Natural killer cell (primary cell): Measurements from ENCODE around the gene CARD11. TPM values are rescaled to one million over a fixed set of nuclear protein-coding genes. Genes with fewer than 3 reads are reported as not detected.

Experiments
- ATAC-seq, 3 donors: fragments of 150-1000 bp in 2 of 3; fragments of 200-7000 bp in 1 of 3; cut with Tn5 transposase; 1 replicate in 1 of 3; 2 replicates in 2 of 3; pipeline ENCODE4 v1.10.0; 2021; ENCODE audit warnings: mild to moderate bottlenecking in 2 of 3, moderate library complexity in 2 of 3
- DNase-seq, 2 donors: peaks; one replicate each; pipeline versions ENCODE4 v3.0.0 to v3.0.0-alpha.2; 2013 to 2021; ENCODE audit warnings: mixed read lengths in 1 of 2
- H3K27ac ChIP-seq: one replicate; pipeline ENCODE4 v1.5.1; 2013; ENCODE audit warnings: mild to moderate bottlenecking, low read length
- H3K27me3 ChIP-seq: one replicate; pipeline ENCODE4 v1.6.1; 2013; ENCODE audit warnings: low read length; ENCODE audit not compliant: control insufficient read depth, insufficient read depth
- H3K36me3 ChIP-seq: one replicate; pipeline ENCODE4 v1.6.1; 2013; ENCODE audit warnings: low read length; ENCODE audit not compliant: control insufficient read depth, insufficient read depth
- H3K4me1 ChIP-seq: one replicate; pipeline ENCODE4 v1.6.1; 2013; ENCODE audit warnings: low read length; ENCODE audit not compliant: control insufficient read depth, insufficient read depth
- H3K4me3 ChIP-seq: one replicate; pipeline ENCODE4 v1.5.1; 2013; ENCODE audit warnings: low read length
- H3K9me3 ChIP-seq: one replicate; pipeline ENCODE4 v1.6.1; 2013; ENCODE audit warnings: low read length; ENCODE audit not compliant: control insufficient read depth, insufficient read depth
- H3K27ac Mint-ChIP-seq, 2 donors: one replicate each; pipeline ENCODE4 v1.8.0; 2022; ENCODE audit warnings: mild to moderate bottlenecking in 2 of 2, mixed read lengths in 2 of 2, moderate library complexity in 1 of 2
- H3K27me3 Mint-ChIP-seq, 2 donors: one replicate each; pipeline ENCODE4 v1.8.0; 2022; ENCODE audit warnings: low read depth in 2 of 2, mixed read lengths in 2 of 2
- H3K36me3 Mint-ChIP-seq: one replicate; pipeline ENCODE4 v1.8.0; 2022; ENCODE audit warnings: mixed read lengths
- H3K4me1 Mint-ChIP-seq, 2 donors: one replicate each; pipeline ENCODE4 v1.8.0; 2022; ENCODE audit warnings: mixed read lengths in 2 of 2
- H3K4me3 Mint-ChIP-seq: one replicate; pipeline ENCODE4 v1.8.0; 2022; ENCODE audit warnings: mild to moderate bottlenecking, moderate library complexity, mixed read lengths
- H3K9me3 Mint-ChIP-seq, 2 donors: one replicate each; pipeline ENCODE4 v1.8.0; 2022; ENCODE audit warnings: mixed read lengths in 2 of 2
- WGBS: methylation state at CpG from one replicate; pipeline ENCODE4 v1.1.7; 2013; ENCODE audit warnings: missing lambda C conversion rate; ENCODE audit not compliant: insufficient coverage; 5-methylcytosine and 5-hydroxymethylcytosine counted together
- intact Hi-C: fragments of 100-400 bp; cut with micrococcal nuclease; formaldehyde crosslinking; loops from one replicate; pipeline ENCODE4 v1.14.2; 2022
- total RNA-seq, 4 donors: library from RNA; stranded (reverse); fragments of 120-200 nt in 1 of 4; gene quantifications; one replicate each; pipeline versions ENCODE4 v1.2.3 to v1.2.4, GENCODE V29; 2013 to 2022
- TF ChIP-seq, protein P1 (sequence below): fragments of 200-600 bp; IDR thresholded peaks from one replicate; pipeline ENCODE4 v1.8.0; 2022; ENCODE audit warnings: antibody characterized with exemption

CARD11 gene
- total RNA-seq, 3 donors from 2014 or later (not counting 1 experiment from before 2014, with no cell fraction given), result 196 to 233 (median 199) TPM

DNA sequence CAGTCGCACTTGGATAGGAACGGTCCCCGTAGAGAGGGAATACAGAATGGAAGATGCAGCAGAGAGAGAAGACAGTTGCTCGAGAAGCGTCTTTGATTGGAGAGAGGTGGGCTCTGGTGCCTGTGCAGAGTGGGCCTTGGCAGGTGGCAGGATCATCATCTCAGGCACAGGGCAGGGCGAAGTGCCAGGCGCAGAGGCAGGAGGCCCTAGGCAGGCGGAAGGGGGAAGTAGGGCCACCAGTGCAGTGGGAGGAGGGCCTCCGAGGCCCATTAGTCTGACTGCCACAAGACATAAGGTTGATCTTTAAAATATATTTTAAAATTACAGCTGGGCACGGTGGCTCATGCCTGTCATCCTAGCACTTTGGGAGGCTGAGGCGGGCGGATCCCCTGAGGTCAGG lies 10.1 kb downstream of the CARD11 start:
- Histone ChIP-seq H3K27ac (no peak overlapping the region), H3K9me3 (no peaks in the 10 kb centered on the region), H3K36me3 (peaks cover 12% of the 10 kb centered on the region), H3K4me1 (peaks cover 54% of the 10 kb centered on the region), H3K4me3 (no peak overlapping the region), H3K27me3 (no peaks in the 10 kb centered on the region)
- H3K9me3 Mint-ChIP-seq, result no peaks in the 10 kb centered on the region
- no peaks in the 10 kb centered on the region for H3K36me3 Mint-ChIP-seq
- DNase-seq (no peak), ATAC-seq (no peak)
- no peaks in the 10 kb centered on the region for H3K27me3 Mint-ChIP-seq
- intact Hi-C loops, result loop anchor here (5.0 kb wide), 1 partner anchor 34 kb away; no protein-coding TSS in a partner anchor
- TF ChIP-seq, protein P1, sequence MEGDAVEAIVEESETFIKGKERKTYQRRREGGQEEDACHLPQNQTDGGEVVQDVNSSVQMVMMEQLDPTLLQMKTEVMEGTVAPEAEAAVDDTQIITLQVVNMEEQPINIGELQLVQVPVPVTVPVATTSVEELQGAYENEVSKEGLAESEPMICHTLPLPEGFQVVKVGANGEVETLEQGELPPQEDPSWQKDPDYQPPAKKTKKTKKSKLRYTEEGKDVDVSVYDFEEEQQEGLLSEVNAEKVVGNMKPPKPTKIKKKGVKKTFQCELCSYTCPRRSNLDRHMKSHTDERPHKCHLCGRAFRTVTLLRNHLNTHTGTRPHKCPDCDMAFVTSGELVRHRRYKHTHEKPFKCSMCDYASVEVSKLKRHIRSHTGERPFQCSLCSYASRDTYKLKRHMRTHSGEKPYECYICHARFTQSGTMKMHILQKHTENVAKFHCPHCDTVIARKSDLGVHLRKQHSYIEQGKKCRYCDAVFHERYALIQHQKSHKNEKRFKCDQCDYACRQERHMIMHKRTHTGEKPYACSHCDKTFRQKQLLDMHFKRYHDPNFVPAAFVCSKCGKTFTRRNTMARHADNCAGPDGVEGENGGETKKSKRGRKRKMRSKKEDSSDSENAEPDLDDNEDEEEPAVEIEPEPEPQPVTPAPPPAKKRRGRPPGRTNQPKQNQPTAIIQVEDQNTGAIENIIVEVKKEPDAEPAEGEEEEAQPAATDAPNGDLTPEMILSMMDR, result no peak
- H3K4me3 Mint-ChIP-seq, result peak overlapping the region; percentile 6
- peaks cover 49 to 75% of the 10 kb centered on the region in 2 donors for H3K4me1 Mint-ChIP-seq
- peak overlapping the region; percentile 78 to 79 for H3K27ac Mint-ChIP-seq
- 68% methylated on average over 12 of the region's 12 CpGs for WGBS

DNA sequence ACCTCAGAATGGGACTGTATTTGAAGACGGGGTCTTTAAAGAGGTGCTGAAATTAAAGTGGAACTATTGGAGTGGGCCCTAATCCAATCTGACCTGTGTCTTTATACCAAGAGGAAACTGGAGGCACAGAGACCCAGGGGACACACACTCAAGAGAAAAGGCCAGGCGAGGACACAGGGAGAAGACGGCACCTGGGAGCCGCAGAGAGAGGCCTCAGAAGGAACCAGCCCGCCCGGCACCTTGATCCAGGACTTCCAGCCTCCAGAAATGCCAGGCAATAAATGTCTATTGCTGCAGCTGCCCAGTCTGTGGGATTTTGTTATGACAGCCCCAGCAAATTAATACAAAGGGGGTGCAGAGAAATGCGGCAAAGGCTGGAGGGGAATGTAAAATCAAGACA lies 10.5 kb downstream of the CARD11 start:
- Mint-ChIP-seq H3K4me3 (peak overlapping the region; percentile 6), H3K9me3 (no peaks in the 10 kb centered on the region), H3K27me3 (no peaks in the 10 kb centered on the region), H3K4me1 (peaks cover 49 to 75% of the 10 kb centered on the region in 2 donors), H3K27ac (peak overlapping the region; percentile 78 to 79), H3K36me3 (no peaks in the 10 kb centered on the region)
- intact Hi-C loops, result loop anchor here (5.0 kb wide), 1 partner anchor 34 kb away; no protein-coding TSS in a partner anchor
- Histone ChIP-seq H3K4me1 (peaks cover 54% of the 10 kb centered on the region), H3K4me3 (no peak overlapping the region), H3K36me3 (peaks cover 12% of the 10 kb centered on the region), H3K27ac (no peak overlapping the region), H3K27me3 (no peaks in the 10 kb centered on the region), H3K9me3 (no peaks in the 10 kb centered on the region)
- TF ChIP-seq, protein P1, result no peak
- WGBS, result 87% methylated on average over 7 of the region's 7 CpGs
- ATAC-seq (no peak), DNase-seq (no peak)

DNA sequence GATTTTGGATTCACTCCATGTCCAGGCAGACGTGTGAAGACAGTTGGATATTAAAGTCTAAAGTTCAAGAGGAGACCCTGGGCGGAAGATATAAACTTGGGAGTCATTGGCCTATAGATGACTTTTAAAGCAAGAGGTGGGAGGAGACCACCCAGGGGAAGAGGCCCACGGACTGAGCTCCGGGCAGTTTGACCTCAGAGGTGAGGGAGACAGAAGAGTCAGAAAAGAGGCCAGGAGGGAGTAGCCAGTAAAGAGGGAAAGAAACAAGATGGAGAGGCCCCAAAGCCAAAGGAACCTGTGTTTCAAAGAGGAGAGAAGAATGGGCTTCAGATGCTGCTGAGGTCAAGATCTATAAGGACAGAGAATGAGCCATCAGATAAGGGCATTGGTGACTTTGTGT lies 11.4 kb downstream of the CARD11 start:
- ATAC-seq (no peak), DNase-seq (no peak)
- H3K4me1 Mint-ChIP-seq, result peaks cover 49 to 75% of the 10 kb centered on the region in 2 donors
- no peaks in the 10 kb centered on the region for H3K27me3 Mint-ChIP-seq
- H3K4me3 ChIP-seq, result no peak overlapping the region
- peak overlapping the region; percentile 78 to 79 for H3K27ac Mint-ChIP-seq
- H3K36me3 ChIP-seq, result peaks cover 12% of the 10 kb centered on the region
- peak overlapping the region; percentile 62 for H3K4me3 Mint-ChIP-seq
- no peaks in the 10 kb centered on the region for H3K9me3 ChIP-seq
- no peaks in the 10 kb centered on the region for H3K9me3 Mint-ChIP-seq
- no peak overlapping the region for H3K27ac ChIP-seq
- H3K4me1 ChIP-seq, result peaks cover 55% of the 10 kb centered on the region
- TF ChIP-seq, protein P1, result no peak
- intact Hi-C loops, result loop anchor here (5.0 kb wide), 1 partner anchor 35 kb away; no protein-coding TSS in a partner anchor
- WGBS, result 91% methylated on average over 4 of the region's 4 CpGs
- peaks cover 3% of the 10 kb centered on the region for H3K36me3 Mint-ChIP-seq
- H3K27me3 ChIP-seq, result no peaks in the 10 kb centered on the region

DNA sequence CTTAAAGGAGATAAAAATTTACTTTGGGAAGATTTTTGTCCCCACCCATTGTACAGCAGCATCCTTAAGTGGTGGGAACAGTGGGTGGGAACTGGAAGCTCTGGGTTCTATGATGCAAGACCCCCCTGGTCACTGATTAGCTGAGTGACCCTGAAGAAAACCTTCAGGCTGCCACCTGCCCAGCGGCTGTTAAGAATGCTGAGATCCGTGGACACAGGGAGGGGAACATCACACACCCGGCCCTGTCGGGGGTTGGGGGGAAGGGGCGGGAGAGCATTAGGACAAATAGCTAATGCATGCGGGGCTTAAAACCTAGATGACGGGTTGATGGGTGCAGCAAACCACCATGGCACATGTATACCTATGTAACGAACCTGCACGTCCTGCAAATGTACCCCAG lies 14.5 kb downstream of the CARD11 start:
- Mint-ChIP-seq H3K36me3 (peaks cover 6% of the 10 kb centered on the region), H3K4me1 (peaks cover 59 to 74% of the 10 kb centered on the region in 2 donors), H3K27me3 (no peaks in the 10 kb centered on the region), H3K27ac (peak overlapping the region; percentile 92 to 95), H3K4me3 (no peak overlapping the region), H3K9me3 (no peaks in the 10 kb centered on the region)
- H3K27ac ChIP-seq, result no peak overlapping the region
- H3K4me1 ChIP-seq, result peaks cover 44% of the 10 kb centered on the region
- no peaks in the 10 kb centered on the region for H3K9me3 ChIP-seq
- 90% methylated on average over 9 of the region's 9 CpGs for WGBS
- DNase-seq (no peak), ATAC-seq (no peak)
- H3K27me3 ChIP-seq, result no peaks in the 10 kb centered on the region
- peaks cover 10% of the 10 kb centered on the region for H3K36me3 ChIP-seq
- intact Hi-C loops, result loop anchor here (5.0 kb wide), 1 partner anchor 47 kb away; no protein-coding TSS in a partner anchor
- TF ChIP-seq, protein P1, result no peak
- H3K4me3 ChIP-seq, result no peak overlapping the region
